GM19238 (cell line): ENCODE measurements around the gene HNRNPUL1.
A peak's percentile ranks its signal among the peaks of the same experiment; 100 is the strongest.

ENCODE experiments used
- DNase-seq: peaks from one replicate; pipeline ENCODE4 v3.0.0; 2011; ENCODE audit warnings: low spot score; ENCODE audit not compliant: insufficient read length

The HNRNPUL1 gene

GRCh38 chr19:41308450-41309179 lies 44.4 kb downstream of the HNRNPUL1 start:
- peak; percentile 68 for DNase-seq

DNA sequence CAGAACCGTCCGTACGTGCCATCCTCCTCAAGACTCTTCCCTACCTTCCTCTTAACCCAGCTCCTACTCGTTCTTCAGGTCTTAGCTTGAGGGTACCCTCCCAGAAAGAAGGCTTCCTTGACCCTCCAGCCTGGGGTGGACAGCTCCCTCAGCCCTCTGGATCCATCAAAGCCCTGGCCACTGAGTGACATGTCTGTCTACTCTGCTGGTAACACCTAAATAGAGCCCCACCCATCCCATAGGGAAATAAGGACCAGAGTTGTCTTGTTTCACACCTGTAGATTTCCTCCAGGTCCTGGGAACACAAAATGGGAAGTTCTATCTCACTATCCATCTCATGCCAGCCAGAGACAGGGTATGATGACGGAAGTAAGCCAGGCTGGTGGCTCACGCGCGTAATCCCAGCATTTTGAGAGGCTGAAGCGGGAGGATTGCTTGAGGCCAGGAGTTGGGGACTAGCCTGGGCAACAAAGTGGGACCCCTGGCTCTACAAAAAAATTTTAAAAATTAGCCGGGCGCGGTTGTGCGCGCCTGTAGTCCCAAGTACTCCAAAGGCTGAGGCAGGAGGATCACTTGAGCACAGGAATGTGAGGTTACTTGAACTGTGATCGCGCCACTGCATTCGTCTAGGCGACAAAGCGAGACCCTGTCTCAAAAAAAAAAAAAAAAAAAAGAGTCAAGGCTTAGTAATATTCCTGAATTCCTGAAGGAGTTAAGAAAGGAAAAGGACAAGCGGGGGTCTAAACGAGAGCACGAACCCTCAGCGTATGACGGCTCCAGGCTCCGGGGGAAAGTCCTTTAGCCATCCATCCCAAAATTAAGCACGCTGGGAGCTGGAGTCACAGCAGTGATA lies 45.2 kb downstream of the HNRNPUL1 start:
- DNase-seq: no peak

DNA sequence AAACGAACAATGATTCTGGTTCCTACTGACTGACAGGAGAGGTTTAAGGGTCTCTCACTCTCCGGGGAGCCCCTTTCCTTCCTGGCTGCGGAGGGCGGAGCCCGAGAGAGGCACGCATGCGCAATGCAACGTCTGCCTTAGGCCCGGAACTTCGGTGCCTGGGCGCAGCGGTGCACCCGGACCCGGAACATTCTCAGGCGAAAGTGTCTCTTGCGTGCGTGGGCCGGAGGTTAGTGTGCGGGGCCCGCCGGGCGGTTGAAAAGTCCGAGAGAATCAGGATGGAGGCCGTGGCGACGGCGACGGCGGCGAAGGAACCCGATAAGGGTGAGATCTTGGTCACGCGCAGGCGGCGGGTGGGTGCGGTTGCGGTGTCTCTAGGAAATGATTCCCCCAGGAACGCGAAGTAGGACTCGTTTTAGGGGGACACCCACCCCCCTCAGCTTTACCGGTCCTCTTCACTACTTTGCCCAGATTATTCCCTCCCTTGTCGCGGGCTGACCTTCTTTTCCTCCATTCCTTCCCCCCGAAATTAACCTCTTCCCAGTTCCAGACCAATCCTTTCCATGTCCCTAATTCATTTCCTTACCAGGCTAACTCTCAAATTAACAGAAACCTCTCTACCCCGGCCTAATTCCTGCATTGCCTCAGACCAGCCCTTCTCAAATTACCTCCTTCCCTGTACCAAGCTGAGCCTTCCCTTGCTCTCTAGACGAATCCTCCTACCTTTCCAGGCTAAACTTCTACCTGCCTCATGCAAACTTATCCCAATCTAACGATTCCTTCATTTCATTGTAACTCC lies 46.1 kb downstream of the HNRNPUL1 start, which contains the start of gene CCDC97:
Gene CCDC97, plus strand, starts transcription at position 140 of the 799 bp plus-strand sequence. Its CDS starts 139 bp downstream, at position 279.
- DNase-seq: peak; percentile 94

GRCh38 chr19:41311072-41311471 lies 46.9 kb downstream of the HNRNPUL1 start:
- DNase-seq: no peak

DNA sequence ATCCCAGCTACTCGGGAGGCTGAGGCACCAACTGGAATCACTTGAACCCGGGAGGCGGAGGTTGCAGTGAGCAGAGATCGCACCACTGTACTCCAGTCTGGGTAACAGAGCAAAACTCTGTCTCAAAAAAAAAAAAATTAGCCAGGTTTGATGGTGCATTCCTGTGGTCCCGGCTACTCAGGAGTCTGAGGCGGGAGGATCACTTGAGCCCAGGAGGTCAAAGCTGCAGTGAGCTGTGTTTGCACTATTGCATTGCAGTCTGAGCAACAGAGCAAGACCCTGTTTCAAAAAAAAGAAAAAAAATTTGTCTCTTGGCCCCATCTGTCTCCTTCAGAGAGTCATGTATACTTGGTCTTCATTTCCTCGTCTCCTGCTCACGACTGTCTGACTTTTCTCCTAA lies 47.4 kb downstream of the HNRNPUL1 start:
- no peak for DNase-seq

DNA sequence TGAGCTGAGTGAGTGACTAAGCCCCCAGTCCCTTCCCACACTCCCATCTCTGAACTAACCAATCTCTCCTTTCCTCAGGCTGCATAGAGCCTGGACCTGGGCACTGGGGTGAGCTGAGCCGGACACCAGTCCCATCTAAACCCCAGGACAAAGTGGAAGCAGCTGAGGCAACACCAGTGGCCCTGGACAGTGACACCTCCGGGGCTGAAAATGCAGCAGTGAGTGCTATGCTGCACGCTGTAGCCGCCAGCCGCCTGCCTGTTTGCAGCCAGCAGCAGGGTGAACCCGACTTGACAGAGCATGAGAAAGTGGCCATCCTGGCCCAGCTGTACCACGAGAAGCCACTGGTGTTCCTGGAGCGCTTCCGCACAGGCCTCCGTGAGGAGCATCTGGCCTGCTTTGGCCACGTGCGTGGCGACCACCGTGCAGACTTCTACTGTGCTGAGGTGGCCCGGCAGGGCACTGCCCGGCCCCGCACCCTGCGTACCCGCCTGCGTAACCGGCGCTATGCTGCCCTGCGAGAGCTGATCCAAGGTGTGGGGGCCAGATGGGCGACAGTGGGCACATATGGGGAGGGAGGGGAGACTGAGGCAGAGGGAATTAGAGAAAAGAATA lies 52.2 kb downstream of the HNRNPUL1 start:
- no peak for DNase-seq

DNA sequence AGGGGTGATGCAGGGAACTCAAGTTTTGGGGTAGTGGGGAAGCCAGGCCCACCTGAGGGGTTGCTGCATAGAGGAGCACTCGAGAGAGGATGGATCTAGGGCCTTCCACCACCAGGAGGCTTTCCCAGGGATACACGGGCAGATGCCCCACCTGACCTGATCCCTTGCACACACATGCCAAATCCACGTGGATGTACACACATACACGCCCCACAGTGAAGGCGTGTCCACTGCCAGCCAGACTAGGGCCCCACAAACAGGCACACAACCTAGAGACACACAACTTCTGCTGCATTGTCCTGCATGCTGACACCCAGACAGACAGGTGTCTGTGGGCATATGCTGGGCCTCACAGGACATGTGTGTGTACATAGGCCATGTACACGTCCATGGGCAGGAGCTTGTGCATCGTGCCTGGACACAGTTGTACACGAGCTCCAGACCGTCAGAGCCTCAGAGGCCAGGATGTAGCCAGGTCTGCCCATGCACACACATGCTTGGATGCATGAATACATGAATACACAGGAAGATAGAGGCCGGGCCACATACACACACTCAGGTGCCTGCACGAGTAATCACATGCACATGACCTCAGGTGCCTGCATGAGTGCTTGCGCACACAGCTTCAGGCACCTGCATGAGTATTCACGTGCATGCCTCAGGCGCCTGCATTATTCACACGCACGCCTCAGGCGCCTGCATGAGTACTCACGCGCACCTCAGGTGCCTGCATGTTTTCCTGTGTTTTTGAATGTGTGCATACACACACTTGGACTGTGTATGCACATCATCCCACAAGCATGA lies 54.7 kb downstream of the HNRNPUL1 start:
- no peak for DNase-seq

GRCh38 chr19:41319500-41320184 lies 55.5 kb downstream of the HNRNPUL1 start:
- DNase-seq: no peak

- no peak for DNase-seq
These were observed 56.0 kb downstream of the HNRNPUL1 start for GRCh38 chr19:41320185-41320518.

GRCh38 chr19:41320568-41320967 lies 56.4 kb downstream of the HNRNPUL1 start:
- DNase-seq: no peak

- DNase-seq: no peak
These were observed 57.0 kb downstream of the HNRNPUL1 start for GRCh38 chr19:41321204-41321599.

DNA sequence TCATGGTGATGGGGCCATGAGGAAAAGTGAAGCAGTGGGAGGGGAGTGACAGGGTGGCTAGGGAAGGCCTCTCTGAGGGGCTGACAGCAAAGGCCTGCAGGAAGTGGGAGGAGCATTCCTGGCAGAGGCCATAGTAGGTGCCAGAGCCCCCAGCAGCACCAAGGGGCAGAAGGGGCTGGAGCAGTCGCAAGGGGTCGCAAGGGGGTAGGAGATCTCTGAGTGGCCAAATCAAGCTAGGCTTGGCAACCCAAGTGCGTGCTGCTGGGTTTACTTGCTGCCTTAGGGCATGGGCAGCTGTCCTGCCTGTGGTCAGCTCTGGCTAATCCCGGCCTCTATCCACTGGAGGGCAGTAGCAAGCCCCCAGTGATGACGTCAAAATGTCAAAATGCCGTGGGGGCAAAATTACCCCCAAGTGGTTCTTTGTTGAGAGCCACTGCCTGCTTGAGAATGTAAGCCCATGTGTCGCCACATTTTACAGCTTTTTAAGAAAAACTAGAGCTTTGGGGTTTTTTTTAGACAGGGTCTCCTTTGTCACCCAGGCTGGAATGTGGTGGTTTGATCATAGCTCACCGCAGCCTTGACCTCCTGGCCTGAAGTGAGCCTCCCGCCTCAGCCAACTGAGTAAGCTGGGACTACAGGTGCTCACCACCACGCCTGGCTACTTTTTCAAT lies 57.6 kb downstream of the HNRNPUL1 start:
- no peak for DNase-seq

- DNase-seq: no peak
These were observed 58.3 kb downstream of the HNRNPUL1 start for GRCh38 chr19:41322451-41322850.

- no peak for DNase-seq
These were observed 58.9 kb downstream of the HNRNPUL1 start for GRCh38 chr19:41323023-41323422.

GRCh38 chr19:41323430-41324125 lies 59.4 kb downstream of the HNRNPUL1 start:
- DNase-seq: no peak

- no peak for DNase-seq
These were observed 60.1 kb downstream of the HNRNPUL1 start for GRCh38 chr19:41324231-41324702.

DNA sequence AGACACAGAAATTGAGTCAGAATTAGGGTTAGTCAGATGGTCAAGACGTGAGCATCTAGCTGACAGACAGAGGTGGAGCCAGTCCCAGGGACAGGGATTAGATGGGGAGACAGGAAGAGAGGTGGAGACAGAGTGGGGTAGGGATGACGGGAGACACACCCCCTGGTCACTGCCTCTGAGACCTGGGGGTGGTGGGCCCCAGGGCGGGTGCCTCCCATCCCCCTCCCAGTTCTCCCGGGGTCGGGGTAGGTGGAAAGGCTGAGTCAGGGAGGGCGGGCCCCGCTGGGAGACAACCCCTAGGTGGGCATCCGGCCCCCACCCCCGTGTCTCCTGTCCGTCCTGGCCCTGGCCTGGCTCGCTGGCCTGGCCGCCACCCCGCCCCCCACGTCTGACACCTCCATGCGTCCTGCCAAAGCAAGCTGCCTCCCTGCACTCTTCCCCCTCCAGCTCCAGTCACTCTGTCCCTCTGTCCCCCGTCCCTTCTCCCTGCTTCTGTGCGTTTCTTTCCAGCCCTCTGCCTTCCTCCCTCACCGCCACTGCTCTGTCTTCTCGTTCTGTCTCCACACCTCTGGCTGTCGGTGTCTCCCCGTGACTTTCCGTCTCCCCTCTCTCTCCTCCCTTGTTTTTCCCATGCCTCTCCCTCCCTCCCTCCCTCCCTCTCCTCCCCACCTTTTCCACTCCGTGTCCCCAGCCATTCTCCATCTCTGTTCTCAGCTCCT lies 60.9 kb downstream of the HNRNPUL1 start:
- DNase-seq: no peak

GRCh38 chr19:41325640-41325946 lies 61.4 kb downstream of the HNRNPUL1 start:
- DNase-seq: no peak
